Esophagus muscularis mucosa (tissue), 3 donors: ENCODE data around the gene CD59.

Experiments used
- POLR2A ChIP-seq: fragments of 450-650 bp; IDR thresholded peaks from one replicate; pipeline ENCODE4 v1.6.1; 2017; ENCODE audit warnings: antibody characterized with exemption, moderate library complexity, mild to moderate bottlenecking, low read depth
- TF ChIP-seq, protein P1 (sequence below), 3 experiments: fragments of 200-600 bp in 2 of 3; fragments of 450-650 bp in 1 of 3; sonication (generic) in 2 of 3; IDR thresholded peaks; one replicate each; pipeline ENCODE4 v1.5.1; 2017 to 2019; ENCODE audit warnings: antibody characterized with exemption in 3 of 3, mild to moderate bottlenecking in 2 of 3, moderate library complexity in 1 of 3

GRCh38 chr11:33663121-33663520, 73.1 kb downstream of the CD59 start:
- TF ChIP-seq, protein P1, sequence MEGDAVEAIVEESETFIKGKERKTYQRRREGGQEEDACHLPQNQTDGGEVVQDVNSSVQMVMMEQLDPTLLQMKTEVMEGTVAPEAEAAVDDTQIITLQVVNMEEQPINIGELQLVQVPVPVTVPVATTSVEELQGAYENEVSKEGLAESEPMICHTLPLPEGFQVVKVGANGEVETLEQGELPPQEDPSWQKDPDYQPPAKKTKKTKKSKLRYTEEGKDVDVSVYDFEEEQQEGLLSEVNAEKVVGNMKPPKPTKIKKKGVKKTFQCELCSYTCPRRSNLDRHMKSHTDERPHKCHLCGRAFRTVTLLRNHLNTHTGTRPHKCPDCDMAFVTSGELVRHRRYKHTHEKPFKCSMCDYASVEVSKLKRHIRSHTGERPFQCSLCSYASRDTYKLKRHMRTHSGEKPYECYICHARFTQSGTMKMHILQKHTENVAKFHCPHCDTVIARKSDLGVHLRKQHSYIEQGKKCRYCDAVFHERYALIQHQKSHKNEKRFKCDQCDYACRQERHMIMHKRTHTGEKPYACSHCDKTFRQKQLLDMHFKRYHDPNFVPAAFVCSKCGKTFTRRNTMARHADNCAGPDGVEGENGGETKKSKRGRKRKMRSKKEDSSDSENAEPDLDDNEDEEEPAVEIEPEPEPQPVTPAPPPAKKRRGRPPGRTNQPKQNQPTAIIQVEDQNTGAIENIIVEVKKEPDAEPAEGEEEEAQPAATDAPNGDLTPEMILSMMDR (IDR thresholded peaks at IDR 0.05): no peak
- TF ChIP-seq POLR2A: no peak
